Measurements from ENCODE around the gene HOXC5. TPM values are rescaled to one million over a fixed set of nuclear protein-coding genes. Genes with fewer than 3 reads are reported as not detected.
A peak's percentile ranks its signal among the peaks of the same experiment; 100 is the strongest.

Gene HOXC5
- total RNA-seq, 4 donors from 2014 or later: 1.4 to 2.7 (median 1.7) TPM

DNA sequence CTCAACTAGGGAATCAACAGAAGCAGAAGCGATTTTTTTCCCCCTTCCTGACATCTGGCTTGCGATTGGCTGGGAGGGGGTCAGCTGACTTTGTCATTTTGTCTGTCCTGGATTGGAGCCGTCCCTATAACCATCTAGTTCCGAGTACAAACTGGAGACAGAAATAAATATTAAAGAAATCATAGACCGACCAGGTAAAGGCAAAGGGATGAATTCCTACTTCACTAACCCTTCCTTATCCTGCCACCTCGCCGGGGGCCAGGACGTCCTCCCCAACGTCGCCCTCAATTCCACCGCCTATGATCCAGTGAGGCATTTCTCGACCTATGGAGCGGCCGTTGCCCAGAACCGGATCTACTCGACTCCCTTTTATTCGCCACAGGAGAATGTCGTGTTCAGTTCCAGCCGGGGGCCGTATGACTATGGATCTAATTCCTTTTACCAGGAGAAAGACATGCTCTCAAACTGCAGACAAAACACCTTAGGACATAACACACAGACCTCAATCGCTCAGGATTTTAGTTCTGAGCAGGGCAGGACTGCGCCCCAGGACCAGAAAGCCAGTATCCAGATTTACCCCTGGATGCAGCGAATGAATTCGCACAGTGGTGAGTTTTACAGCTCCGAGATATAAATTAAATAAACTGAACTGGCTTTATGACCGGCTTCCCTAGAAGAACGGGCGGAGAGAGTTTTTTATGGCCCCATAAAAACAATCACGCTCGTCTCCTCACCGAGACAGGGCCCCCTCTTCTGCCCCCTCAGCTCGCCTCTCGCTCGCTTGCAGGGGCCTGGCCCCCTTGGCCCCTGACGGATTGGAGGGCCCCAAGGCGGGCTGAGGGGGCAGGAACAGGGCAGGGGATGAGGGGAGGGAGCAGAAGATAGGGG lies 4.3 kb upstream of the HOXC5 start, which contains the start of gene HOXC6:
Gene HOXC6 (plus strand): TSS at position 127 of the 888 bp plus-strand sequence. CDS start 82 bp downstream, at position 209.
- peak within 1 kb of the TSS; percentile 66 to 99 (median 84) for H3K27ac ChIP-seq
- no peak for DNase-seq (ENCODE audit: low spot score in 2 of 2)
- H3K36me3 ChIP-seq: peaks cover 0 to 7% (median 0%) of the 10 kb centered on the region in 3 donors
- H3K4me1 ChIP-seq: peaks cover 0 to 99% (median 30%) of the 10 kb centered on the region in 4 donors
- no peaks in the 10 kb centered on the region for H3K9me3 ChIP-seq
- peak within 1 kb of the TSS; percentile 3 to 40 (median 26) for H3K4me3 ChIP-seq
- 26 to 27% methylated on average over 36 of the region's 36 CpGs for WGBS, 2 donors
- H3K27me3 ChIP-seq: peaks cover 0 to 62% of the 10 kb centered on the region in 2 donors
- TF ChIP-seq, protein P1, sequence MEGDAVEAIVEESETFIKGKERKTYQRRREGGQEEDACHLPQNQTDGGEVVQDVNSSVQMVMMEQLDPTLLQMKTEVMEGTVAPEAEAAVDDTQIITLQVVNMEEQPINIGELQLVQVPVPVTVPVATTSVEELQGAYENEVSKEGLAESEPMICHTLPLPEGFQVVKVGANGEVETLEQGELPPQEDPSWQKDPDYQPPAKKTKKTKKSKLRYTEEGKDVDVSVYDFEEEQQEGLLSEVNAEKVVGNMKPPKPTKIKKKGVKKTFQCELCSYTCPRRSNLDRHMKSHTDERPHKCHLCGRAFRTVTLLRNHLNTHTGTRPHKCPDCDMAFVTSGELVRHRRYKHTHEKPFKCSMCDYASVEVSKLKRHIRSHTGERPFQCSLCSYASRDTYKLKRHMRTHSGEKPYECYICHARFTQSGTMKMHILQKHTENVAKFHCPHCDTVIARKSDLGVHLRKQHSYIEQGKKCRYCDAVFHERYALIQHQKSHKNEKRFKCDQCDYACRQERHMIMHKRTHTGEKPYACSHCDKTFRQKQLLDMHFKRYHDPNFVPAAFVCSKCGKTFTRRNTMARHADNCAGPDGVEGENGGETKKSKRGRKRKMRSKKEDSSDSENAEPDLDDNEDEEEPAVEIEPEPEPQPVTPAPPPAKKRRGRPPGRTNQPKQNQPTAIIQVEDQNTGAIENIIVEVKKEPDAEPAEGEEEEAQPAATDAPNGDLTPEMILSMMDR (IDR thresholded peaks at IDR 0.05): no peak
- TF ChIP-seq EP300 (IDR thresholded peaks at IDR 0.05) (peak in 1 of 2 donors; percentile 12), POLR2A (IDR thresholded peaks at IDR 0.05) (peak in 1 of 2 donors; percentile 20)

DNA sequence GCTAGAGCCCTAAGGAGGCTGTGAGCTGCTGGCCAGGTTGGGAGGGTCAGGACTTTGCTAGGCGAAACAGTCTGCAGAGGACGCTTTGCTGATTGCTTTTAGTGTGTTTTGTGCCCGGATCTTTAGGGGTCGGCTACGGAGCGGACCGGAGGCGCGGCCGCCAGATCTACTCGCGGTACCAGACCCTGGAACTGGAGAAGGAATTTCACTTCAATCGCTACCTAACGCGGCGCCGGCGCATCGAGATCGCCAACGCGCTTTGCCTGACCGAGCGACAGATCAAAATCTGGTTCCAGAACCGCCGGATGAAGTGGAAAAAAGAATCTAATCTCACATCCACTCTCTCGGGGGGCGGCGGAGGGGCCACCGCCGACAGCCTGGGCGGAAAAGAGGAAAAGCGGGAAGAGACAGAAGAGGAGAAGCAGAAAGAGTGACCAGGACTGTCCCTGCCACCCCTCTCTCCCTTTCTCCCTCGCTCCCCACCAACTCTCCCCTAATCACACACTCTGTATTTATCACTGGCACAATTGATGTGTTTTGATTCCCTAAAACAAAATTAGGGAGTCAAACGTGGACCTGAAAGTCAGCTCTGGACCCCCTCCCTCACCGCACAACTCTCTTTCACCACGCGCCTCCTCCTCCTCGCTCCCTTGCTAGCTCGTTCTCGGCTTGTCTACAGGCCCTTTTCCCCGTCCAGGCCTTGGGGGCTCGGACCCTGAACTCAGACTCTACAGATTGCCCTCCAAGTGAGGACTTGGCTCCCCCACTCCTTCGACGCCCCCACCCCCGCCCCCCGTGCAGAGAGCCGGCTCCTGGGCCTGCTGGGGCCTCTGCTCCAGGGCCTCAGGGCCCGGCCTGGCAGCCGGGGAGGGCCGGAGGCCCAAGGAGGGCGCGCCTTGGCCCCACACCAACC lies 3.1 kb upstream of the HOXC5 start:
- H3K27ac ChIP-seq: peak overlapping the region; percentile 65 to 99 (median 81)
- peaks cover 0 to 7% (median 0%) of the 10 kb centered on the region in 3 donors for H3K36me3 ChIP-seq
- H3K27me3 ChIP-seq: peaks cover 0 to 63% of the 10 kb centered on the region in 2 donors
- TF ChIP-seq POLR2A (IDR thresholded peaks at IDR 0.05) (no peak), EP300 (IDR thresholded peaks at IDR 0.05) (no peak)
- TF ChIP-seq, protein P1 (IDR thresholded peaks at IDR 0.05): no peak
- WGBS, 2 donors: 38 to 48% methylated on average over 52 to 53 of the region's 53 CpGs
- peaks cover 0 to 99% (median 33%) of the 10 kb centered on the region in 4 donors for H3K4me1 ChIP-seq
- no peak for DNase-seq (ENCODE audit: low spot score in 2 of 2)
- H3K9me3 ChIP-seq: no peaks in the 10 kb centered on the region
- peak overlapping the region in 3 of 4 donors; percentile 1 to 40 (median 3) for H3K4me3 ChIP-seq

DNA sequence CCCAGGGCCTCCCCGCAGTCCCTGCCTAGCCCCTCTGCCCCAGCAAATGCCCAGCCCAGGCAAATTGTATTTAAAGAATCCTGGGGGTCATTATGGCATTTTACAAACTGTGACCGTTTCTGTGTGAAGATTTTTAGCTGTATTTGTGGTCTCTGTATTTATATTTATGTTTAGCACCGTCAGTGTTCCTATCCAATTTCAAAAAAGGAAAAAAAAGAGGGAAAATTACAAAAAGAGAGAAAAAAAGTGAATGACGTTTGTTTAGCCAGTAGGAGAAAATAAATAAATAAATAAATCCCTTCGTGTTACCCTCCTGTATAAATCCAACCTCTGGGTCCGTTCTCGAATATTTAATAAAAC lies 2.4 kb upstream of the HOXC5 start:
- H3K36me3 ChIP-seq: peaks cover 0 to 7% (median 0%) of the 10 kb centered on the region in 3 donors
- peak overlapping the region; percentile 65 to 99 (median 81) for H3K27ac ChIP-seq
- H3K4me3 ChIP-seq: peak overlapping the region in 2 of 4 donors; percentile 16 to 40
- peaks cover 0 to 99% (median 30%) of the 10 kb centered on the region in 4 donors for H3K4me1 ChIP-seq
- peaks cover 0 to 63% of the 10 kb centered on the region in 2 donors for H3K27me3 ChIP-seq
- 44 to 48% methylated on average over 7 of the region's 7 CpGs for WGBS, 2 donors
- H3K9me3 ChIP-seq: no peaks in the 10 kb centered on the region
- DNase-seq (ENCODE audit: low spot score in 2 of 2): no peak
- TF ChIP-seq, protein P1 (IDR thresholded peaks at IDR 0.05): no peak
- TF ChIP-seq POLR2A (IDR thresholded peaks at IDR 0.05): no peak

DNA sequence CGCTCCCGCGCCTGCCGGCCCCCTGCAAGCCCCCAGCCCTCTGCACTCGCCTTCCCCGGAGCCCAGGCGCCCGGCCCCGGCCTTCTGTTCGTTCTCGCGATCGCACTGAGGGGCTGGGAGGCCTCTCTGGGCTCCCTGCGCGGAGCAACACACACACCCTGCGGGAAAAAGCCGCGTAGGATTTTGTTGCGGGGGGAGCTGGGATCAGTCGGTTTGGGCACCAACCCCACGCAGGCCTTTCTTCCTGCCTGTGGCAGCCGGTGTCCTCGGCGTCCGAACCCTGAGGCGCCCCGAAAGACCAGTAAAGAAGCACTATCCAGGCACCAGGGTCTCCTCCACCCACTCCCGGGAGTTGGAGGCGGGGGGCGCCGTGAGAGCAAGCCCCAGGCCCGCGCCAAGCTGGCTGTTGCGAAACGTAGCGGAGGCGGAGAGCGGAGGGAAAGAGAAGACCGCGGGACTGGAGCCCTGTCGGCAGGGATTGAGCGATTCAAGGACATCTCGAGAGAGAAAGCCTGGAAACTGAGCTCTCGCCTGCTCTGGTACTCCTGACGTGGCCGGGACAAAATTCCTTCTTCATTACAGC lies 1.9 kb upstream of the HOXC5 start:
- H3K27me3 ChIP-seq: peaks cover 0 to 59% of the 10 kb centered on the region in 2 donors
- H3K27ac ChIP-seq: peak overlapping the region; percentile 65 to 99 (median 81)
- no peaks in the 10 kb centered on the region for H3K9me3 ChIP-seq
- H3K4me1 ChIP-seq: peaks cover 0 to 99% (median 28%) of the 10 kb centered on the region in 4 donors
- peak in 1 of 2 donors; percentile 14 for TF ChIP-seq POLR2A (IDR thresholded peaks at IDR 0.05)
- TF ChIP-seq EP300 (IDR thresholded peaks at IDR 0.05): peak in 1 of 2 donors; percentile 64
- TF ChIP-seq, protein P1 (IDR thresholded peaks at IDR 0.05): peak in 1 of 5 experiments; percentile 19
- peak overlapping the region in 3 of 4 donors; percentile 9 to 40 (median 16) for H3K4me3 ChIP-seq
- 44 to 48% methylated on average over 36 to 46 of the region's 46 CpGs for WGBS, 2 donors
- DNase-seq (ENCODE audit: low spot score in 2 of 2): no peak
- peaks cover 0 to 7% (median 0%) of the 10 kb centered on the region in 3 donors for H3K36me3 ChIP-seq
